Measurements from ENCODE around the gene LYPD3.

DNA sequence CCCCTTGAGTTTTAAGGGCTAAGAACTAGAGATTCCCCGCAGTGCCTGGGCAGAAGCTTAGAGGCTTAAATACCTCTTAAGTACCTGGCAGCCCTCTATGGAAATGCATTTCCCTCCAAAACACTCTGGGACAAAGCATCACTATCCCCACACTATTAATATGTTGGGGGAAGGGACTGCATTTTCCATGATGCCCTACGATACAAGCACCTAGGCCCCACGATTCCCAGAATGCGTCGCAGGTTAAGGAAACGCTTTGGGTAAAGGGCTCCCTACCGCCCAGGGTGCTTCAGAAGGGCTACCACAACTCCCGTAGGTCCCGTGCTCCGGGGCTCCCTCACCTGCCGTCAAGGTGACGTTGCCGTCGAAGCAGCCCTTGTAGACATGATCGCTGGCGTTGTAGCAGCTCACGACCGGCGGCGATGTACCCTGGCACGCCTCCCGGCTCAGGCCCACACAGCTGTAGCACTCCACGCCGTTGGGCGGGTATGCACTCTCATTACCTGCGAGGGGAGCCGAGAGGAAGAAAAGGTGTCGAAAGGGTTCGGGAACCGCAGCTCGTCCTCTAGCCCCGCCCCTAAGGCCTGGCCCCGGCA lies 2.5 kb downstream of the LYPD3 start:
- TF ChIP-seq, protein P1, sequence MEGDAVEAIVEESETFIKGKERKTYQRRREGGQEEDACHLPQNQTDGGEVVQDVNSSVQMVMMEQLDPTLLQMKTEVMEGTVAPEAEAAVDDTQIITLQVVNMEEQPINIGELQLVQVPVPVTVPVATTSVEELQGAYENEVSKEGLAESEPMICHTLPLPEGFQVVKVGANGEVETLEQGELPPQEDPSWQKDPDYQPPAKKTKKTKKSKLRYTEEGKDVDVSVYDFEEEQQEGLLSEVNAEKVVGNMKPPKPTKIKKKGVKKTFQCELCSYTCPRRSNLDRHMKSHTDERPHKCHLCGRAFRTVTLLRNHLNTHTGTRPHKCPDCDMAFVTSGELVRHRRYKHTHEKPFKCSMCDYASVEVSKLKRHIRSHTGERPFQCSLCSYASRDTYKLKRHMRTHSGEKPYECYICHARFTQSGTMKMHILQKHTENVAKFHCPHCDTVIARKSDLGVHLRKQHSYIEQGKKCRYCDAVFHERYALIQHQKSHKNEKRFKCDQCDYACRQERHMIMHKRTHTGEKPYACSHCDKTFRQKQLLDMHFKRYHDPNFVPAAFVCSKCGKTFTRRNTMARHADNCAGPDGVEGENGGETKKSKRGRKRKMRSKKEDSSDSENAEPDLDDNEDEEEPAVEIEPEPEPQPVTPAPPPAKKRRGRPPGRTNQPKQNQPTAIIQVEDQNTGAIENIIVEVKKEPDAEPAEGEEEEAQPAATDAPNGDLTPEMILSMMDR (conservative IDR thresholded peaks at IDR 0.05; ENCODE audit: low read depth in 2 of 2) = no peak
- TF ChIP-seq, protein P2, sequence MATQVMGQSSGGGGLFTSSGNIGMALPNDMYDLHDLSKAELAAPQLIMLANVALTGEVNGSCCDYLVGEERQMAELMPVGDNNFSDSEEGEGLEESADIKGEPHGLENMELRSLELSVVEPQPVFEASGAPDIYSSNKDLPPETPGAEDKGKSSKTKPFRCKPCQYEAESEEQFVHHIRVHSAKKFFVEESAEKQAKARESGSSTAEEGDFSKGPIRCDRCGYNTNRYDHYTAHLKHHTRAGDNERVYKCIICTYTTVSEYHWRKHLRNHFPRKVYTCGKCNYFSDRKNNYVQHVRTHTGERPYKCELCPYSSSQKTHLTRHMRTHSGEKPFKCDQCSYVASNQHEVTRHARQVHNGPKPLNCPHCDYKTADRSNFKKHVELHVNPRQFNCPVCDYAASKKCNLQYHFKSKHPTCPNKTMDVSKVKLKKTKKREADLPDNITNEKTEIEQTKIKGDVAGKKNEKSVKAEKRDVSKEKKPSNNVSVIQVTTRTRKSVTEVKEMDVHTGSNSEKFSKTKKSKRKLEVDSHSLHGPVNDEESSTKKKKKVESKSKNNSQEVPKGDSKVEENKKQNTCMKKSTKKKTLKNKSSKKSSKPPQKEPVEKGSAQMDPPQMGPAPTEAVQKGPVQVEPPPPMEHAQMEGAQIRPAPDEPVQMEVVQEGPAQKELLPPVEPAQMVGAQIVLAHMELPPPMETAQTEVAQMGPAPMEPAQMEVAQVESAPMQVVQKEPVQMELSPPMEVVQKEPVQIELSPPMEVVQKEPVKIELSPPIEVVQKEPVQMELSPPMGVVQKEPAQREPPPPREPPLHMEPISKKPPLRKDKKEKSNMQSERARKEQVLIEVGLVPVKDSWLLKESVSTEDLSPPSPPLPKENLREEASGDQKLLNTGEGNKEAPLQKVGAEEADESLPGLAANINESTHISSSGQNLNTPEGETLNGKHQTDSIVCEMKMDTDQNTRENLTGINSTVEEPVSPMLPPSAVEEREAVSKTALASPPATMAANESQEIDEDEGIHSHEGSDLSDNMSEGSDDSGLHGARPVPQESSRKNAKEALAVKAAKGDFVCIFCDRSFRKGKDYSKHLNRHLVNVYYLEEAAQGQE (IDR thresholded peaks at IDR 0.05; ENCODE audit: unreplicated experiment) = no peak
- peak; percentile 78 for TF ChIP-seq POLR2AphosphoS5 (IDR thresholded peaks at IDR 0.05; ENCODE audit: low read depth)
- no peak for TF ChIP-seq NANOG (IDR thresholded peaks at IDR 0.05; ENCODE audit: borderline replicate concordance)
- TF ChIP-seq CREB1 (CRISPR knock-in tag; IDR thresholded peaks at IDR 0.05; ENCODE audit: low read depth) = peak; percentile 24; the same call in 1 of the 2 replicates
- TF ChIP-seq, protein P3, sequence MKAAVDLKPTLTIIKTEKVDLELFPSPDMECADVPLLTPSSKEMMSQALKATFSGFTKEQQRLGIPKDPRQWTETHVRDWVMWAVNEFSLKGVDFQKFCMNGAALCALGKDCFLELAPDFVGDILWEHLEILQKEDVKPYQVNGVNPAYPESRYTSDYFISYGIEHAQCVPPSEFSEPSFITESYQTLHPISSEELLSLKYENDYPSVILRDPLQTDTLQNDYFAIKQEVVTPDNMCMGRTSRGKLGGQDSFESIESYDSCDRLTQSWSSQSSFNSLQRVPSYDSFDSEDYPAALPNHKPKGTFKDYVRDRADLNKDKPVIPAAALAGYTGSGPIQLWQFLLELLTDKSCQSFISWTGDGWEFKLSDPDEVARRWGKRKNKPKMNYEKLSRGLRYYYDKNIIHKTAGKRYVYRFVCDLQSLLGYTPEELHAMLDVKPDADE (IDR thresholded peaks at IDR 0.05) = no peak
- no peak for TF ChIP-seq EZH2 (IDR thresholded peaks at IDR 0.05; ENCODE audit: low read depth, unreplicated experiment)
- TF ChIP-seq ZNF331 (CRISPR knock-in tag; IDR thresholded peaks at IDR 0.05; ENCODE audit: low read depth) = no peak
- TF ChIP-seq EZH2phosphoT487 (IDR thresholded peaks at IDR 0.05; ENCODE audit: unreplicated experiment) = no peak
- TF ChIP-seq STAT1 (IDR thresholded peaks at IDR 0.05; ENCODE audit: unreplicated experiment) = no peak
